NT2/D1 (cell line): ENCODE measurements around the gene FAM181A.

ENCODE experiments used
- SUZ12 ChIP-seq: IDR thresholded peaks from 2 replicates; pipeline ENCODE4 v1.6.1; 2011; ENCODE audit not compliant: insufficient read length, insufficient read depth; ENCODE audit errors: extremely low read depth
- YY1 ChIP-seq: IDR thresholded peaks from 2 replicates; pipeline ENCODE4 v1.6.1; 2011; ENCODE audit not compliant: insufficient read length, insufficient read depth
- ZNF274 ChIP-seq: IDR thresholded peaks from 2 replicates; pipeline ENCODE4 v1.6.1; 2011; ENCODE audit warnings: mild to moderate bottlenecking, low read depth, low read length

DNA sequence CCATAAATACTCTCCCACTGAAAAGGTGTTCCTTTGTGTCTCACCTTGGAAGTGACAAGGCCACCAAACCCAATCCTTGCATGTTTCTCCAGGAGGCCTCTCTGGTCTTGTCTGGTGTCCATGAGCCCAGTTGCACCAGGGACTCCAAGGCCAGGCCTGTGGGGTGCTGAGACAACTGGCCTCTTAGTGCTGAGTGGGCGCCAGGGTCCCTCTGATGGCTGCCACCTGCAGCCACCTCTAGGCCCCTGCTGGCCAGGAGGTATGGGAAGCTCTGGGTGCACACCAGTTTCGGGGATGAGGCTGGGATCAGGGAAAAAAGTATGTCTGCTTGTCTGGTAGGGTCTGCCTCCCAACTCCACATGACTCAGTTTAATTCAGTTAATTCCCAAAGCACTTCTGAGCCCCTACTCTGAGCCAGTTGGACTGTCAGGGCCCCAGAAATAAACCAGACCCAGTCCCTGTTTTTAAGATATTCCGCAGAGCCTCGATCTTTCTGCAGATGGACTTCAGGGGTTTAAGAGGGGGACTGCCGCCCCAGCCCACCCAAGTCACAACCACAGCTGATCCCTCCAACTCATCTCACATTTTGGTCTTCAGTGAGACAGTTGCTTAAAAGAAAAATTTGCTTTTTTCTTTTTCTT lies 15.0 kb upstream of the FAM181A start:
- no peak for TF ChIP-seq YY1
- TF ChIP-seq ZNF274, result no peak
- TF ChIP-seq SUZ12, result no peak
